Choroid plexus epithelial cell (primary cell): ENCODE measurements around the gene NUAK1.

Experiments used
- DNase-seq: peaks from one replicate; pipeline ENCODE4 v3.0.0-alpha.2; 2010; ENCODE audit warnings: low read depth
- H3K4me3 ChIP-seq: 2 replicates; pipeline ENCODE4 v1.5.1; 2011; ENCODE audit warnings: low read depth, mild to moderate bottlenecking, control low read depth, low read length, moderate library complexity
- CTCF ChIP-seq: conservative IDR thresholded peaks from 2 replicates; pipeline ENCODE4 v1.5.1; 2011; ENCODE audit warnings: low read depth, mild to moderate bottlenecking, control low read depth, inconsistent platforms, low read length, moderate library complexity

The NUAK1 gene

GRCh38 chr12:106110626-106111300, 28.0 kb downstream of the NUAK1 start:
- no peak for TF ChIP-seq CTCF
- DNase-seq = no peak
- no peak overlapping the region for H3K4me3 ChIP-seq

GRCh38 chr12:106109168-106109910, 29.4 kb downstream of the NUAK1 start:
- no peak for TF ChIP-seq CTCF
- H3K4me3 ChIP-seq = no peak overlapping the region
- DNase-seq = peak; percentile 58

GRCh38 chr12:106108185-106108835, 30.4 kb downstream of the NUAK1 start:
- DNase-seq = peak; percentile 75
- peak; percentile 28 for TF ChIP-seq CTCF
- no peak overlapping the region for H3K4me3 ChIP-seq

- no peak for TF ChIP-seq CTCF
- no peak overlapping the region for H3K4me3 ChIP-seq
- DNase-seq = peak; percentile 83
These were observed 31.2 kb downstream of the NUAK1 start for GRCh38 chr12:106107566-106107965.

GRCh38 chr12:106106892-106107291, 31.9 kb downstream of the NUAK1 start:
- TF ChIP-seq CTCF = no peak
- peak; percentile 85 for DNase-seq
- H3K4me3 ChIP-seq = no peak overlapping the region

GRCh38 chr12:106106061-106106566, 32.6 kb downstream of the NUAK1 start:
- TF ChIP-seq CTCF = no peak
- no peak overlapping the region for H3K4me3 ChIP-seq
- no peak for DNase-seq
